GM12874 (cell line): ENCODE results near the gene COG5.

Source experiments
- TF ChIP-seq, protein P1 (sequence below): IDR thresholded peaks from 2 replicates; pipeline ENCODE4 v1.5.1; 2011; ENCODE audit warnings: low read depth, mild to moderate bottlenecking, control low read depth, low read length, moderate library complexity; ENCODE audit not compliant: insufficient read depth

Gene COG5

GRCh38 chr7:107555893-107556292 lies 7.8 kb downstream of the COG5 start:
- TF ChIP-seq, protein P1, sequence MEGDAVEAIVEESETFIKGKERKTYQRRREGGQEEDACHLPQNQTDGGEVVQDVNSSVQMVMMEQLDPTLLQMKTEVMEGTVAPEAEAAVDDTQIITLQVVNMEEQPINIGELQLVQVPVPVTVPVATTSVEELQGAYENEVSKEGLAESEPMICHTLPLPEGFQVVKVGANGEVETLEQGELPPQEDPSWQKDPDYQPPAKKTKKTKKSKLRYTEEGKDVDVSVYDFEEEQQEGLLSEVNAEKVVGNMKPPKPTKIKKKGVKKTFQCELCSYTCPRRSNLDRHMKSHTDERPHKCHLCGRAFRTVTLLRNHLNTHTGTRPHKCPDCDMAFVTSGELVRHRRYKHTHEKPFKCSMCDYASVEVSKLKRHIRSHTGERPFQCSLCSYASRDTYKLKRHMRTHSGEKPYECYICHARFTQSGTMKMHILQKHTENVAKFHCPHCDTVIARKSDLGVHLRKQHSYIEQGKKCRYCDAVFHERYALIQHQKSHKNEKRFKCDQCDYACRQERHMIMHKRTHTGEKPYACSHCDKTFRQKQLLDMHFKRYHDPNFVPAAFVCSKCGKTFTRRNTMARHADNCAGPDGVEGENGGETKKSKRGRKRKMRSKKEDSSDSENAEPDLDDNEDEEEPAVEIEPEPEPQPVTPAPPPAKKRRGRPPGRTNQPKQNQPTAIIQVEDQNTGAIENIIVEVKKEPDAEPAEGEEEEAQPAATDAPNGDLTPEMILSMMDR, result no peak

- TF ChIP-seq, protein P1, result no peak
Observed at GRCh38 chr7:107551936-107552335, 11.8 kb downstream of the COG5 start.

- TF ChIP-seq, protein P1, result no peak
Observed at GRCh38 chr7:107544848-107545591, 18.7 kb downstream of the COG5 start.

DNA sequence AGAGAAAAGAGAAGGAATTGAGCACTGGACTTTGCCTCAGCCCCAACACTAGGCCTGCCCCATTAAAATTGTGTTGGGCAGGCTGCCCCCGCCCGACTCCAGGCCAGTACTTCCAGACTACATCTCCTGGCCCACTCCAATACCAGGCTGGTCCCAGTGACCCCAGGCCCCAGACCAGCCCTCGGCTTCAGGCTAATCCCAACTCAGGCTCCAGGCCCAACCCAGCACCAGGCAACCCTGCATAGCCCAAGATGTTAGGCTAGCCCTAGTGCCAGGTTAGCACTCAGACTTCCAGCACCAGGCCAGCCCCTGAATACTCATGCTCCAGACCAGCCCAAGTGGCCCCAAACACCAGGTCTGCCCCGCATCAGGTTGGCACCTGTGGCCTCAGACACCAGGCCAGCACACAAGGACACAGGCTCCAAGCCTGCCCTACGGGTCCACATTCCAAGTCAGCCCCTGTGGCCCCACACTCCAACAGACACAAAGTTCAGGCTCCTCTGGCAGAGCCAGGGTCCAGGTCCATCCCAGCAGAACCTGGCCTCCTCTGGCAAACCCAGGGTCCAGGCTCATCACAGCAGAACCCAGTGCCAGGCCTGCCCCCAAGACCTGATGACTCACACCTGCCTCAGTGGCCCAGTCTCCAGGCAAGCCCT lies 20.3 kb downstream of the COG5 start:
- TF ChIP-seq, protein P1, result no peak

DNA sequence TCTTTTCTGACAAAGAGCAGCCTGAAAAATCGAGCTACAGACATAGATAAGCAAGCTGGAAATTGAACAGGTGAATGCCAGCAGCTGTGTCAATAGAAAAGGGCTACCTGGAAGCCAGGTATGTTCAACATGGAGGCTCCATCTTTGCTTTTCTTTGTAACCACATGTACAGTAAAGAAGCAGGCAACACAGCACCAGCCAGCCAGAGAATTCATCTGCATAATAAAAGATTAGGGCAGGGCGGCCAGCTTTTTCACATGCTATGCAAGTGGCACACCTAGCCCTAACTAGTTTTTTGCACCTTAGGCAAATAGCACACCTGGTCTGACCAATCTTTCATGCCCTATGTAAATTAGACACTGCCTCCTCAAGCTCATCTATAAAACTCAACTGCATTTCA lies 25.7 kb downstream of the COG5 start:
- TF ChIP-seq, protein P1, result no peak

DNA sequence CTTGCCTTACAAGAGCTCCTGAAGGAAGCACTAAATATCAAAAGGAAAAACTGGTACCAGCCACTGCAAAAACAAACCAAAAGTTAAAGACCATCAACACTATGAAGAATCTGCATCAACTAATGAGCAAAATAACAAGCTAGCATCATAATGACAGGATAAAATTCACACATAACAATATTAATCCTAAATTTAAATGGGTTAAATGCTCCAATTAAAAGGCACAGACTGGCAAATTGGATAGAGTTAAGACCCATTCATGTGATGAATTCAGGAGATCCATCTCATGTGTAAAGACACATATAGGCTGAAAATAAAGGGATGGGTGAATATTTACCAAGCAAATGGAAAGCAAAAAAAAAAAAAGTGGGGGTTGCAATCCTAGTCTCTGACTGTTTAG lies 29.6 kb downstream of the COG5 start:
- TF ChIP-seq, protein P1, result no peak

DNA sequence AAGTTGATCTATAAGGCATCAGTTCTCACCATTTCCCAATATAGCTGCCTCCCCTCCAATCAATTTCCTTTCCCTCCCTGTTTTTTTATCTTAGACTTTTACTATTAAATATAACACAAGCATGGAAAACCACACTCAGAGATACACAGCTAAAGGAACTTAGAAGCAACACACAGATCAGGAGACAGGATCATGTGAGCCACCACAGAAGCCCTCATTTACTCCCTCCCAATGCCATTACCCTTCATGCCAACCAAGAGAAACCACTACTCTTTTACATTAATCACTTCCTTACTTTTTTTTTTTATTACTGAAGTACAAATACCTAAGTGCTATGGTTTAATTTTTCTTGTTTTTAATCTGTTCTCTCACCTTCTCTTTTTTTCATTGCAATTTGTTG lies 33.0 kb downstream of the COG5 start:
- TF ChIP-seq, protein P1, result no peak
